Cerebellar cortex (tissue), 1 donor: ENCODE data around the gene STX11.
A peak's percentile ranks its signal among the peaks of the same experiment; 100 is the strongest.

ENCODE experiments used
- DNase-seq: peaks from one replicate; pipeline ENCODE4 v3.0.0-alpha.2; 2015; ENCODE audit warnings: low spot score

Gene STX11

GRCh38 chr6:144215402-144215931 lies 65.2 kb downstream of the STX11 start:
- DNase-seq: no peak

- peak; percentile 97 for DNase-seq
These were observed 65.8 kb downstream of the STX11 start for GRCh38 chr6:144215932-144216667.

- DNase-seq: no peak
These were observed 66.4 kb downstream of the STX11 start for GRCh38 chr6:144216668-144217218.

- DNase-seq: peak; percentile 8
These were observed 66.9 kb downstream of the STX11 start for GRCh38 chr6:144217264-144217663.

DNA sequence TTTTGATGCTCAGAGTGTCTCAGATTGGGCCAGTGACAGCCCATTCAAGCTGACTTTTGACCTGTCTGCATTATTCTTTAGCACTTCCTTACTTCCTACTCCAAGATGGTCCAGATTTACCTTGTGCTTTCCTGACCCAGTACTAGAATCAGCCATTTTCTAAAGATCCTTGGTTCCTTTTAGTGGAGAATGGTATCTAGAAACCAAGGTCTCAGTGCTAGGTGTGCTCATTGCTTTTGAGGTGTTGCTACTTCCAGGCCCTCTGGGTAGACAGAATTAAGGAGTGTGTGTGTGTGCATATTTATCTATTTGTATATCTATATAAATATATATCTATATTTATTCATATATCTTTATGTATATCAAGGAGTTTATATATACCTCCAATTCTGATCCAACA lies 67.5 kb downstream of the STX11 start:
- DNase-seq: no peak

DNA sequence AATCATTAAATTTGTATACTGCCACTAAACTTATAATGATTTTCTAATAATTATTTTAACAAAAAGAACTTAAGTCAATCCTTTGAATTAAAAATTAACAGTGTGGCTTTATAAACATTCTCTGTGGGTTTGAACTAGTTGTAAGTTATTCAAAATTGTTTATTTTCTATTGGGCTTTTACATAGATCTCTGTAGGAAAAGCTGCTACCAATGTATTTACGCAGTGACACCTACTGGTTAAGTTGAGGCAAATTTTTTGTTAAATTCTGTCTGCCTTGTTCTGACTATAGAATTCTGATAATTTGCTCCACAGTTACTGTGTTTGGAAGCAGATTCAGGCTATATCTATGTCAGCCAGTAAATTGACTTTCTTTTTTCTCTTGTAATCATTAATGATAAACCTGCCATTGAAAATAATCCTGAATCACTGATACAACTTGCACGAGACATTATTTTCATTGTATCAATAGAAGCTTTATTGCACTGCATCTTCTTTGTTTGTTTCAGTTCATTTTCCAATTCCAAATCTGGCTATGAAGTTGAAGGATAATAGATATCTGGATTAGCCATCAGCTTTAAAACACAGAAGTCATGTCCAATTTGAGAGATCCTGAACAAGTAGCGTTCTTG lies 68.9 kb downstream of the STX11 start:
- peak; percentile 54 for DNase-seq

DNA sequence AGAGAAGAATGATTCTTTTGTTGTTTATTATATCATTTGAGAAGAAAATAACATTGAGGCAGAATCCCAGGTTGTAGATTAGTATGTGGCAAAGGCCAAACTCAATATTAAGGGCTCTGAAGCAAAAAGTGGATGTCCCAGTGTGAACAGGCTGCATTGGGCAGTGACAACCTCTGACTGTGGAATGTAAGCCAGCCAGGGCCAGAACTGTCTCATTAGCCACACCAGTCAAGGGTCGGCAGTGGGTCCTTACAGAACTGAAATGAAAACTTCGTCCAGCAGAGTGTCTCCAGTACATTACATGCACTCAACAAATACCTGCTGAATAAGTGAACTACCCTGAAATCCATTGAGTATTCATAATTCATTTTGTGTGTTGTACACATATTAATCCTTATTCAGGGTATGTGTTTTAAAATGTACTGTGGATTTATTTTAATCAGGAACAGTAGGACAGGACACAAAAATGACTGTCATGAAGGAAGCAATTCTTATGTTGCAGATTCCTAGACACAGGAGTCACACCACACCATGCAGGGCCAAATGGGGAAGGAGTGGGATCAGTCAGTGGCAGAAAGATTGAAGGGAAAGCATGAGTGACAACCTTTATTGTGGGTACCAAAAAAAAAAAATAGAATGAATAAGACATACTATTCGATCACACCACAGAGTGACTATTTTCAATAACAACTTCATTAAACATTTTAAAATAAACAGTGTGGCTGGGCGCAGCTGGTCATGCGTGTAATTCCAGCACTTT lies 69.9 kb downstream of the STX11 start:
- DNase-seq: no peak

GRCh38 chr6:144223686-144224085 lies 73.4 kb downstream of the STX11 start:
- no peak for DNase-seq

GRCh38 chr6:144231721-144232120 lies 81.4 kb downstream of the STX11 start:
- no peak for DNase-seq

DNA sequence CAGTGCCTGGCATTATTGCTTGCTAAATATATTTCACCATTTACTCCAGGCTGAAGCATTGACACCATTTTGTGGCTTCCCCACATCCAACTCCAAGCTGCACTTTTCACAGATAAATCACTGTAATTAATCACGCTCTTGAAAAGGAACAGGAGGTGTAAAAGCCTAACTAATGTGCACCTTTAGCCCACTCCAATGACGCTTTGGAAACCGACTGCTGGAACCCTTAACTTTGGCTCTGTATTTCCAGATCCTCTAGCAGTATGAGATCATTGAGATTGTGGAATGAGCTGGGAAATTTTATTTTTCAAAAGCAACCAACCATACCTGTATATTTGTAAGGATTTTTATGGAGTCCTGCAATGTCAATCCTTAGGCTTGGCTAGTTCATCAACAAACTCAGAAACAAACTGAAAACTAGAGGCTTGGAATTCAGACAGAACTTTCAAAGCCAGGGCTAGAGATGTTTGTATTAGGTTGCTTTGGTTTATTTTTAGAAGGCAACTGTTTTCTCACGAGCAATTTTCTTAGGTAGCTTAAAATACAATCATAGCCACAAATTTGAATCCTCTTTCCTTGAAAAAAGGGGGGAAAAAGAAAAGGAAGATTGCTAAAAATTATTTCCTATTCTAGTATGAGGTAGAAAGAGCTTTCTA lies 82.0 kb downstream of the STX11 start:
- no peak for DNase-seq

GRCh38 chr6:144232832-144233230 lies 82.5 kb downstream of the STX11 start:
- DNase-seq: no peak

DNA sequence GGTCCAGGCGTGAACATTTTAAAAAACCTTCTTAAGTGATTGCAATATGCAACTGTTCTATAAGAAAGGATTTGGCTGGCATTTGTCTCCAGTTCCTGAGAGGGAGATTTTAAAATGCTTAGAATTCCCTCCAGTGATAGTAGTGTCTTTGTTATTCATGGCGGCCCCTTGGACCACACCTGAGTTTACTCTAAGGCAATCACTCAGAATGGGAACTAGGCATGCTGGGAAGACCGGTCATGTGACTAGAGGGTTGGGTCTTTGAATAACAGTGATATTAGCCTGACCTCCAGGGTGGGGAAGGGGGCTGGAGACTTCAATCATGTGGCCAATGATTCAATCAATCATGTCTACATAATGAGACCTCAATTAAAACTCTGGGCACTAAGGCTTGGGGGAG lies 84.1 kb downstream of the STX11 start:
- no peak for DNase-seq

- DNase-seq: no peak
These were observed 84.6 kb downstream of the STX11 start for GRCh38 chr6:144234935-144235334.
